GM19395 (cell line): ENCODE data around the gene IL17RA.

Source experiments
- ATAC-seq: cut with Tn5 transposase; IDR thresholded peaks from one replicate; pipeline ENCODE4 v1.9.1; 2021; ENCODE audit warnings: mild to moderate bottlenecking, moderate library complexity; ENCODE audit not compliant: unreplicated experiment

The IL17RA gene

GRCh38 chr22:17106161-17106784 lies 21.5 kb downstream of the IL17RA start:
- peak; percentile 41 for ATAC-seq

GRCh38 chr22:17106785-17107546 lies 22.2 kb downstream of the IL17RA start:
- ATAC-seq: peak; percentile 84

DNA sequence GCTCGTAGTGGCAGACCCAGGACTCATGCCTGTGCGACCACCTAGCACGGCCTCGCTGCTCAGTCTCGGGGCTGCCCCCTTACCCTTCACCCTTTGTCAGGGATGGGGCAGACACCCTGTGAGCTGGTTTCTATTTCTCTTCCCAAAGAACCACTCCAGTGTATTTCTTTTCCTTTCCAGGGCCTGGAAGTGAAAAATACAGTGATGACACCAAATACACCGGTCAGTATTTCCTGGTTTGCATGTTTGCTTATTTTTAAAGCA lies 22.7 kb downstream of the IL17RA start:
- no peak for ATAC-seq

- no peak for ATAC-seq
Observed at GRCh38 chr22:17108256-17109112, 23.7 kb downstream of the IL17RA start.

DNA sequence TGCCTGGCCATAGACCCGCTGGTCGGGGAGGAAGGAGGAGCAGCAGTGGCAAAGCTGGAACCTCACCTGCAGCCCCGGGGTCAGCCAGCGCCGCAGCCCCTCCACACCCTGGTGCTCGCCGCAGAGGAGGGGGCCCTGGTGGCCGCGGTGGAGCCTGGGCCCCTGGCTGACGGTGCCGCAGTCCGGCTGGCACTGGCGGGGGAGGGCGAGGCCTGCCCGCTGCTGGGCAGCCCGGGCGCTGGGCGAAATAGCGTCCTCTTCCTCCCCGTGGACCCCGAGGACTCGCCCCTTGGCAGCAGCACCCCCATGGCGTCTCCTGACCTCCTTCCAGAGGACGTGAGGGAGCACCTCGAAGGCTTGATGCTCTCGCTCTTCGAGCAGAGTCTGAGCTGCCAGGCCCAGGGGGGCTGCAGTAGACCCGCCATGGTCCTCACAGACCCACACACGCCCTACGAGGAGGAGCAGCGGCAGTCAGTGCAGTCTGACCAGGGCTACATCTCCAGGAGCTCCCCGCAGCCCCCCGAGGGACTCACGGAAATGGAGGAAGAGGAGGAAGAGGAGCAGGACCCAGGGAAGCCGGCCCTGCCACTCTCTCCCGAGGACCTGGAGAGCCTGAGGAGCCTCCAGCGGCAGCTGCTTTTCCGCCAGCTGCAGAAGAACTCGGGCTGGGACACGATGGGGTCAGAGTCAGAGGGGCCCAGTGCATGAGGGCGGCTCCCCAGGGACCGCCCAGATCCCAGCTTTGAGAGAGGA lies 24.5 kb downstream of the IL17RA start:
- no peak for ATAC-seq

DNA sequence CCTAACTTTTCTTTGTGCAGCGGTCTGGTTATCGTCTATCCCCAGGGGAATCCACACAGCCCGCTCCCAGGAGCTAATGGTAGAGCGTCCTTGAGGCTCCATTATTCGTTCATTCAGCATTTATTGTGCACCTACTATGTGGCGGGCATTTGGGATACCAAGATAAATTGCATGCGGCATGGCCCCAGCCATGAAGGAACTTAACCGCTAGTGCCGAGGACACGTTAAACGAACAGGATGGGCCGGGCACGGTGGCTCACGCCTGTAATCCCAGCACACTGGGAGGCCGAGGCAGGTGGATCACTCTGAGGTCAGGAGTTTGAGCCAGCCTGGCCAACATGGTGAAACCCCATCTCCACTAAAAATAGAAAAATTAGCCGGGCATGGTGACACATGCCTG lies 25.2 kb downstream of the IL17RA start:
- ATAC-seq: no peak

GRCh38 chr22:17110791-17111550 lies 26.2 kb downstream of the IL17RA start:
- ATAC-seq: no peak

GRCh38 chr22:17112491-17113042 lies 27.8 kb downstream of the IL17RA start:
- no peak for ATAC-seq

- ATAC-seq: no peak
Observed at GRCh38 chr22:17113600-17113999, 28.8 kb downstream of the IL17RA start.

DNA sequence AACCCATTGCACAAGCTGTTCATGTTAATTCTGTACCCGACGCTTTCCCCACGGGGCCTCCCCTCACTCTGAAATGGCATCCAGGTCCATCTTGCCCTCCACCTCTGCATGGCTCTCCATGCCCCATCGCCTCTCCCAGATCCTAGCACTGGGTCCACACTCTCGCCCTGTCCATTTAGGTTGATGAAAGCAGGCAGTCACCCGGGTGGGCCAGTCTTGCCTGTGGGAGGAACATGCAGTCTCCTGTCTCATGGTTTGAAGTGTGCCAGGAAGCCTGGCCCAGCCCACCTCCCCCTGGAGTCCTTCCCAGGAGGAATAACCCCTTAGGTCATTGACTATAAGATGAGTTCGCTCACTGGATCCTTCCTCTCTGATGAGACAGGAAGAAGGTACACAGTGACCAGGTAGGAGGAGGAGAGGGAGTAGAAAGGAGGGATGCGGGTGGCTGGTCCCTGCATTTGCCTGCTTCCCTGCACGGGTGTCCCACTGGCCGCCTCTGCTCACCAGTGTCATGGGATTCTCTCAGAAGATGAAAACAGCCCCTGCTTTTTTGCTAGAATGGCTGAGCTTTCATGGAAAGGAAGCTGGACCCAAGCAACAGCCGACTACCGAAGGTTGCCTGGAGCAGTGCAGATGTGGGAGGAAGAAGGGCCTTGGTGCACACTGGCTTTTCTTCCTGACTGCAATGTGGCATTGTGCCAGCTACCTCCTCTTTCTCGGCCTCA lies 29.5 kb downstream of the IL17RA start:
- ATAC-seq: no peak

- ATAC-seq: no peak
Observed at GRCh38 chr22:17114898-17115235, 30.1 kb downstream of the IL17RA start.

GRCh38 chr22:17115236-17115635 lies 30.4 kb downstream of the IL17RA start:
- ATAC-seq: no peak

DNA sequence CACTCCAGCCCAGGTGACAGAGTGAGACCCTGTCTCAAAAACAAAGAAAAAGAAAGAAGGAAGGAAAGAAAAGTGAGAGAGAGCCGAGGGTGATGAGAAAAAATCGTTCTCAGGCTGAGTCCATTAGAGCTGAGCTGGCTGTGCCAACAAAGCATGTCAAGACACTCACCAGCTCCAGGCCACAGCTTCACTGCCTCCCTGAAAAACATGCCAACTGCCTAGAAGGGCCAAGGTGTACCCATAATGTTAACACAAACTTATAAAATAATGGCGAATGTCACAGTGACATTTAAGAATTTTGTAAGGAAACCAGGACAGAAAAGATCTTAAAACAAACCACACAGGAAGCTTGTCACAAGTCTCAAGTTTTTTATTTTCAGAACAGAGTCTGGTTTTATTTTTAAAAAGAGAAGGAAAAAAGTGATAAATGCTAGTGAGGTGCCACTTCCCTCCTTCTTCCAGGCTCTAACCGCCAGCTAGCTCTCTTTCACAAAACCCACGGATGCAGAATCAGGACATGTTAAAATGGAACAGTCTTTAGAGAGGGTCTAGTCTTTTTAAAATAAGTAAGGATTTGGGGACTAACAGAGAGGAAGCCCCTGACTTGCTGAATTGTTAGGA lies 31.3 kb downstream of the IL17RA start:
- ATAC-seq: no peak

DNA sequence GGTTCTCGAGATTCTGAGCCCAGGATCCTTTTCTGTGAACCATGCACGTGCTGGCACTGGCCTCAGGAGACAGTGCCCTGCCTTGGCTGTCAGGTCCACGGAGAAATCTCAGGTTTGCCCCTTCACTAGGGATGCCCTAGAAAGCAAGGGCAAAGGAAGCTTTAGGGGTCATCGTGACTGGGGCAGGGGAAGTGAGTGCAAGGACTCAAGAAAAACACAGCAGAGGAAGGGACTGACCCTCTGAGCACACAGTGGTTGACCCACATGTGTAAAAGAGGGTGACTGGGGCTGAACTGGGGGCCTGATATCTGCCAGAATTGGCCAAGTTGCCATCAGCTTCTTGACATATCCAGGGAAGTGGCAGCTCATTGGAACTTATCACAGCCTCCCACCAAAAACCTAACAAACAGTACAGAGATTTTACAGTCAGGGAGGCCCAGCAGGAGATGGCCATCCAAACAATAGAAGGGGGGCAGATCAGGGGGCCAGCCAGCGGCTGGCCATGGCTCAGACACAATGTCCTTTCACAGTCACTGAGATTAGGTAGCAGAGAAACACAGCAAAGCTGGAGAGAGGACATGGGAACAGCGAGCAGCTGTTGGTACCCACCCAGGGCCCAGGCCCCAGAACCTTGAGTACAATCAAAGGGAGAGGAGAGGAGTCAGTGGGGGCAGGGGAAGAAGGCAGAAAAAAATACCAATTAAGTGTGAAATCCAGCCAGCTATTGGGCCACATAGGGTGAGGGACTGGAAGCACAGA lies 32.0 kb downstream of the IL17RA start:
- no peak for ATAC-seq

GRCh38 chr22:17117400-17117799 lies 32.6 kb downstream of the IL17RA start:
- ATAC-seq: no peak

DNA sequence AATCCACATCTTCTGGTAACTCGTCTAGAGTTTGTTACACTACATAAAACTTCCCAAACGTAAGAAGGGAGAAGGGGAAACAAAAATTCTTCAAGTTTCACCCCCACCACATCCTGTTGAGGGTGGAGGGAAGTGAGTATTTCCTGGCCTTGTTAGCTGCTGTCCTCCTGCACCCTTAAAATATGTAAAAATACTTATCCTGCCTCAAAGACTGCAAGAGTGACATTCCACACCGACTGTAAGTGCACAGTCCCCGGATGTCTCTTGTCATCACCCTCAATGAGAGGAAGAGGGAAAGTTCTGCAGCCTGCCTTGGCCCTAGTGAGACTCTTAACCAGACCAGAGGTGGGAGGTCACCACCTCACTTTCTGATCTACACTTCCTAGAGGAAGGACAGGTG lies 33.1 kb downstream of the IL17RA start:
- no peak for ATAC-seq

DNA sequence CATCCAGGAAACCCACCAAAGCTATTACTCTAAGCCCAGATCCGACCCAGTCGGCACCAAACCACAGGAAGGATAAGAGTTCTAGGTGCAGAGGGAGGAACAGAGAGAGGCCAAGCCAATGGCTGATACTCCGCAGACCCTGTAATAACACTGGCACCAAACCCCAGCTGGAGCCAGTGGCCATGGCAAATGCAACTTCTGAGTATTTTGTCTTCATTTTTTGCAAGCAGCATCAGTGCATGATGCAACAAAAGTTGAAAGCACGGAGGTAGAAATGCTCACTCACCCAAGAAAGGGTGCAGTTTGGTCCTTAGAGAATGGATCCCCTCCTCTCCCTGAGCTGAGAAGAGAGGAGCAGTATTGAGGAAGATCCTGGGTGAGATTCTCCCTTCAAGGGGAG lies 33.5 kb downstream of the IL17RA start:
- no peak for ATAC-seq

DNA sequence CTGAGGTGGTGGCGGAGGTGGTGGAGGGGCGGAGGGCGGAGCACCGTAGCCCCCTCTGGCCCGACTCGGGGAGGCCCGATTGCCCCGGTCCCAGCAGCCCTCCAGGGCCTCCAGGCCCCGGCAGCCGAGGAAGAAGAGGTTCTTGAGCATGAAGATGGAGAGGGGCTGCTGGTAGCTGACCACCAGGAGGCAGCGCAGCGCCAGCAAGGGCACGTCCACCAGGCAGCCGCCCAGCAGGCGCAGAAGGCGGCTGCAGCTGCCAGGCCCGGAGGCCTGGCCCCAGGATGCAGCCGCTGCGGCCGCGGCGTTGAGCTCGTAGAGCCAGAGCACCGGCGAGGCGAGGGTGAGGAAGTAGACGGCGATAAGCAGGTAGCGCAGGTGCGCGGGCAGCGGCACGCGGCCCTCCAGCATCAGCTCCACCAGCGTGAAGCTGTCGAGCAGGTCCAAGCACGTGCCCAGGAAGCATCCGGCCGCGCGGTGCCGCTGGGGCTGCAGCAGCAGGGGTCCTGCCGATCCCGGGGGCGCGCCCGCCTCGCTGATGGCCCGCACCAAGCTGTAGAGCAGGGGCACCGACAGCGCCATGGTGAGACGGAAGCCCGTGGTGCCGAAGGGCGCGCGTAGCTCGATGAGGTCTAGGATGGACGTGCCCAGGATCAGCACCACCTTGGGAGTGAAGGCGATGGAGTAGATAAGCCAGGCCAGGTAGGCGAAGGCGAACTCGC lies 34.8 kb downstream of the IL17RA start:
- no peak for ATAC-seq
